ENCODE data around the gene SERPINA3. TPM values are rescaled to one million over a fixed set of nuclear protein-coding genes. Genes with fewer than 3 reads are reported as not detected.

The SERPINA3 gene
- total and polyA plus RNA-seq, 2 donors (not counting 1 experiment from before 2014, with no cell fraction given), result not detected

DNA sequence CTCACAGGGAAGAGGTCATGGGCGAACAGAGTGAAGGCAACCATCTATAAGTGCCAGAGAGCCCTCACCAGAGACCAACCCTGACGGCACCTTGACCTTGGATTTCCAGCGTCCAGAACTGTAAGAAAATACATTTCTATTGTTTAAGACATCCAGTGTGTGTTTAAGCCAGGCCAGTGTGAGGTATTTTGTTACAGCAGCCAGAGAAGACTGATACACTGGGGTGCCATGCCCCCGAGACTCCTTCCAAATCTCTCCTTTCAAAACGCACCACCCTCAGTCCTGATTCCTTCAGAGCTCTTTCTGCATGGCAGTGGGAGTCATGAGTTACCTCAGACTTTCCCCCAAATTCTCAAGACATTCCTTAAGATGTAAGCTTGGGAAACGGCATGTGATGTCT, 33.5 kb upstream of the SERPINA3 start:
- WGBS (ENCODE audit: insufficient coverage), result 79% methylated on average over 3 of the region's 6 CpGs
- no peaks in the 10 kb centered on the region for H3K36me3 ChIP-seq (replicated peaks in 1 of 2; ENCODE audit: control extremely low read depth in 1 of 2, control insufficient read depth in 1 of 2, extremely low read depth in 1 of 2, insufficient read depth in 2 of 2, low read length in 1 of 2)
- H3K27ac Mint-ChIP-seq, result no peak overlapping the region
- no peaks in the 10 kb centered on the region for H3K9me3 Mint-ChIP-seq (ENCODE audit: insufficient read depth)
- H3K27me3 Mint-ChIP-seq, result peaks cover 3% of the 10 kb centered on the region
- no peaks in the 10 kb centered on the region for H4K20me1 ChIP-seq (ENCODE audit: control insufficient read depth, insufficient read depth, low read length, poor library complexity, severe bottlenecking)
- peaks cover 0 to 8% (median 0%) of the 10 kb centered on the region in 3 donors for H3K9me3 ChIP-seq (ENCODE audit: control extremely low read depth in 1 of 3, control insufficient read depth in 2 of 3, insufficient read depth in 1 of 3, low read length in 2 of 3)
- no peak overlapping the region for H3K27ac ChIP-seq (ENCODE audit: low read length in 2 of 2)
- H3K4me2 ChIP-seq (replicated peaks; ENCODE audit: low read depth, low read length, poor library complexity, severe bottlenecking), result no peak overlapping the region
- no peaks in the 10 kb centered on the region for H3K27me3 ChIP-seq (replicated peaks in 1 of 4; ENCODE audit: control extremely low read depth in 1 of 4, control insufficient read depth in 3 of 4, insufficient read depth in 4 of 4, low read length in 3 of 4)
- DNase-seq (no peak), ATAC-seq (ENCODE audit: low read depth) (no peak)
- H3K4me1 ChIP-seq (ENCODE audit: control insufficient read depth in 2 of 2, insufficient read depth in 2 of 2, low read length in 2 of 2), result no peaks in the 10 kb centered on the region
- no peaks in the 10 kb centered on the region for H3K4me1 Mint-ChIP-seq
- CTCF ChIA-PET, result no interaction called here
- intact Hi-C loops (cut with micrococcal nuclease), result no loop called here
- H2AFZ ChIP-seq (ENCODE audit: insufficient read depth, low read depth, low read length, poor library complexity, severe bottlenecking), result no peak overlapping the region
- no peak for TF ChIP-seq EZH2 (IDR thresholded peaks at IDR 0.05; ENCODE audit: borderline replicate concordance, insufficient read depth, low read depth, low read length, poor library complexity, severe bottlenecking)
- TF ChIP-seq, protein P1, sequence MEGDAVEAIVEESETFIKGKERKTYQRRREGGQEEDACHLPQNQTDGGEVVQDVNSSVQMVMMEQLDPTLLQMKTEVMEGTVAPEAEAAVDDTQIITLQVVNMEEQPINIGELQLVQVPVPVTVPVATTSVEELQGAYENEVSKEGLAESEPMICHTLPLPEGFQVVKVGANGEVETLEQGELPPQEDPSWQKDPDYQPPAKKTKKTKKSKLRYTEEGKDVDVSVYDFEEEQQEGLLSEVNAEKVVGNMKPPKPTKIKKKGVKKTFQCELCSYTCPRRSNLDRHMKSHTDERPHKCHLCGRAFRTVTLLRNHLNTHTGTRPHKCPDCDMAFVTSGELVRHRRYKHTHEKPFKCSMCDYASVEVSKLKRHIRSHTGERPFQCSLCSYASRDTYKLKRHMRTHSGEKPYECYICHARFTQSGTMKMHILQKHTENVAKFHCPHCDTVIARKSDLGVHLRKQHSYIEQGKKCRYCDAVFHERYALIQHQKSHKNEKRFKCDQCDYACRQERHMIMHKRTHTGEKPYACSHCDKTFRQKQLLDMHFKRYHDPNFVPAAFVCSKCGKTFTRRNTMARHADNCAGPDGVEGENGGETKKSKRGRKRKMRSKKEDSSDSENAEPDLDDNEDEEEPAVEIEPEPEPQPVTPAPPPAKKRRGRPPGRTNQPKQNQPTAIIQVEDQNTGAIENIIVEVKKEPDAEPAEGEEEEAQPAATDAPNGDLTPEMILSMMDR (IDR thresholded peaks at IDR 0.05), result no peak
- H3K4me3 Mint-ChIP-seq, result no peak overlapping the region
- H3K79me2 ChIP-seq (ENCODE audit: control insufficient read depth, insufficient read depth, low read length), result no peaks in the 10 kb centered on the region
- POLR2A ChIA-PET, result no interaction called here
- no peak overlapping the region for H3K4me3 ChIP-seq (ENCODE audit: control extremely low read depth in 1 of 5, extremely low read depth in 1 of 5, insufficient read depth in 1 of 5, low read depth in 2 of 5, low read length in 4 of 5)
- H3K9ac ChIP-seq (ENCODE audit: low read length), result no peak overlapping the region

DNA sequence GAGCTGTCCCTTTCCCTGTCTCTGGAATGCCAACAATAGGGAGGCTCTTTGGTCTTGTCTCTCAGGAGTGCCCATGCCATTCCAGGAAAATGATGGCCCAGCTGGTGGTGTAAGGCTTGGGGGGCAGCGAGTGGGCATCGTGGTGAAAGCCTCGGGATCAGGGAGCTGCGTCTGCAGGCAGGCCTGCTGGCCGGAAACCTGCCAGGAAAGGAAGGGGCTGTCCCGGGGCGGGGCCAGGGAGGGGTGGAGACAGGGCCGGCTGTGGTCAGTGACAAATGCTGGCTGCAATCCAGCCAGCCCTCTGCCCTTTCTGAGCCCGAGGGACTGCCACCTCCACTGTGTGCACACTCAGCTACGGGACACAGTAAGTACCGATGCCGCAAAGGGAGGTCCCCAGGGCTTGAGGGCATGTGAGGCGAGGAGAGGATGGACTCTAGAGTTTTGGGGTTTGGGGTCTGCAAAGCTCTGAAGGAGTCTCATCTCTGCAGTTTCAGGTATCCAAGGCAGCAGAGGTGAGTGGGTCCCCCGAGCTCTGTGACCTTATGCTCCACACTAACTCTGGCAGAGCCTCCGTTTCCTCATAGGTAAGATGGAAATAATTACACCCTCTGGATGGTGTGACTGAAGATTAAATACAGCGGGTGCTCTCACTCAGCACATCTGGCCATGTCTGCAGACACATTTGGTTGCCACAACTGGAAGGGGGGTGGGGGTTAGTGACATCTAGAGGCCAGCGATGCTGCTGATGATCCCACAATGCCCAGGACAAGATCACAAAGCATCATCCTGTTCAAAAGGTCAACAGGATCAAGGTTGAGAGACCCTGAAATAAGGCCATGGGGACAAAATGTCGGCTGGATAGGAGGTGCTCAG, 30.8 kb upstream of the SERPINA3 start, which contains the start of gene SERPINA5:
SERPINA5 (plus strand) TSS at position 300 of the 873 bp plus-strand sequence. CDS start 5,937 bp downstream, outside the sequence.
- TF ChIP-seq, protein P1 (IDR thresholded peaks at IDR 0.05), result no peak
- TF ChIP-seq EZH2 (IDR thresholded peaks at IDR 0.05; ENCODE audit: borderline replicate concordance, insufficient read depth, low read depth, low read length, poor library complexity, severe bottlenecking), result no peak
- Histone ChIP-seq H3K9ac (ENCODE audit: low read length) (no peak within 1 kb of the TSS), H2AFZ (ENCODE audit: insufficient read depth, low read depth, low read length, poor library complexity, severe bottlenecking) (no peak within 1 kb of the TSS), H3K79me2 (ENCODE audit: control insufficient read depth, insufficient read depth, low read length) (no peaks in the 10 kb centered on the region), H3K27ac (ENCODE audit: low read length in 2 of 2) (no peak within 1 kb of the TSS), H3K27me3 (replicated peaks in 1 of 4; ENCODE audit: control extremely low read depth in 1 of 4, control insufficient read depth in 3 of 4, insufficient read depth in 4 of 4, low read length in 3 of 4) (no peaks in the 10 kb centered on the region), H3K9me3 (ENCODE audit: control extremely low read depth in 1 of 3, control insufficient read depth in 2 of 3, insufficient read depth in 1 of 3, low read length in 2 of 3) (peaks cover 0 to 4% (median 0%) of the 10 kb centered on the region in 3 donors), H3K4me2 (replicated peaks; ENCODE audit: low read depth, low read length, poor library complexity, severe bottlenecking) (no peak within 1 kb of the TSS), H4K20me1 (ENCODE audit: control insufficient read depth, insufficient read depth, low read length, poor library complexity, severe bottlenecking) (no peaks in the 10 kb centered on the region), H3K36me3 (replicated peaks in 1 of 2; ENCODE audit: control extremely low read depth in 1 of 2, control insufficient read depth in 1 of 2, extremely low read depth in 1 of 2, insufficient read depth in 2 of 2, low read length in 1 of 2) (no peaks in the 10 kb centered on the region), H3K4me3 (ENCODE audit: control extremely low read depth in 1 of 5, extremely low read depth in 1 of 5, insufficient read depth in 1 of 5, low read depth in 2 of 5, low read length in 4 of 5) (no peak within 1 kb of the TSS), H3K4me1 (ENCODE audit: control insufficient read depth in 2 of 2, insufficient read depth in 2 of 2, low read length in 2 of 2) (no peaks in the 10 kb centered on the region)
- 41% methylated on average over 16 of the region's 18 CpGs for WGBS (ENCODE audit: insufficient coverage)
- ATAC-seq (ENCODE audit: low read depth) (no peak), DNase-seq (no peak)
- Mint-ChIP-seq H3K27ac (no peak within 1 kb of the TSS), H3K27me3 (peaks cover 3% of the 10 kb centered on the region), H3K4me1 (no peaks in the 10 kb centered on the region), H3K4me3 (no peak within 1 kb of the TSS), H3K9me3 (ENCODE audit: insufficient read depth) (no peaks in the 10 kb centered on the region)
- intact Hi-C loops (cut with micrococcal nuclease), result no loop called here
- CTCF ChIA-PET, result no interaction called here
- POLR2A ChIA-PET, result no interaction called here
